DOHH2 (cell line): ENCODE data around the gene ZBTB49.

Experiments used
- H3F3A ChIP-seq: fragments of 200-600 bp; sonication (generic), shearing (Covaris generic); 2 replicates; pipeline ENCODE4 v1.6.0; 2016; ENCODE audit warnings: antibody characterized with exemption, mild to moderate bottlenecking; ENCODE audit not compliant: control insufficient read depth, insufficient read depth
- H3K27ac ChIP-seq: fragments of 200-600 bp; sonication (generic); 2 replicates; pipeline ENCODE4 v1.5.1; 2014; ENCODE audit warnings: low read depth, mild to moderate bottlenecking, low read length, moderate library complexity
- H3K27me3 ChIP-seq: fragments of 200-600 bp; sonication (generic); 2 replicates; pipeline ENCODE4 v1.6.1; 2014; ENCODE audit warnings: mild to moderate bottlenecking, low read length, mixed read lengths; ENCODE audit not compliant: control insufficient read depth
- H3K36me3 ChIP-seq: fragments of 200-600 bp; sonication (generic); 2 replicates; pipeline ENCODE4 v1.6.1; 2014; ENCODE audit warnings: mild to moderate bottlenecking, low read length, moderate library complexity, mixed read lengths; ENCODE audit not compliant: control insufficient read depth
- H3K4me1 ChIP-seq: fragments of 200-600 bp; sonication (generic); 2 replicates; pipeline ENCODE4 v1.6.1; 2014; ENCODE audit warnings: mild to moderate bottlenecking, low read length, mixed read lengths; ENCODE audit not compliant: control insufficient read depth
- H3K4me2 ChIP-seq: fragments of 200-600 bp; sonication (generic); 2 replicates; pipeline ENCODE4 v1.6.0; 2014; ENCODE audit warnings: mild to moderate bottlenecking, low read length, moderate library complexity
- H3K4me3 ChIP-seq: fragments of 200-600 bp; sonication (generic); 2 replicates; pipeline ENCODE4 v1.5.1; 2014; ENCODE audit warnings: mild to moderate bottlenecking, low read length, mixed read lengths
- H3K79me2 ChIP-seq: fragments of 200-600 bp; sonication (generic); 2 replicates; pipeline ENCODE4 v1.6.1; 2014; ENCODE audit warnings: mild to moderate bottlenecking, low read length, mixed read lengths; ENCODE audit not compliant: control insufficient read depth
- H3K9me2 ChIP-seq: fragments of 200-600 bp; sonication (generic); replicated peaks from 2 replicates; pipeline ENCODE4 v1.6.1; 2014; ENCODE audit warnings: mild to moderate bottlenecking, low read length, mixed read lengths; ENCODE audit not compliant: control insufficient read depth
- H3K9me3 ChIP-seq: fragments of 200-600 bp; sonication (generic); 2 replicates; pipeline ENCODE4 v1.6.1; 2014; ENCODE audit warnings: antibody characterized with exemption, low read length, mixed read lengths; ENCODE audit not compliant: control insufficient read depth, insufficient read depth
- H4K20me1 ChIP-seq: fragments of 200-600 bp; sonication (generic); 2 replicates; pipeline ENCODE4 v1.6.0; 2014; ENCODE audit warnings: low read depth, mild to moderate bottlenecking, antibody characterized with exemption, low read length, moderate library complexity; ENCODE audit not compliant: control insufficient read depth, insufficient read depth
- CTCF ChIP-seq: fragments of 200-600 bp; sonication (generic); IDR thresholded peaks from one replicate; pipeline ENCODE4 v1.5.1; 2014; ENCODE audit warnings: antibody characterized with exemption, mild to moderate bottlenecking, low read depth, low read length; ENCODE audit not compliant: poor library complexity, severe bottlenecking
- EZH2phosphoT487 ChIP-seq: fragments of 200-600 bp; sonication (generic); IDR thresholded peaks from 2 replicates; pipeline ENCODE4 v1.6.1; 2017; ENCODE audit warnings: borderline replicate concordance, mild to moderate bottlenecking, antibody characterized with exemption, low read length, moderate library complexity, mixed read lengths

Gene ZBTB49

GRCh38 chr4:4356106-4357041 is 66.3 kb downstream of the ZBTB49 start:
- Histone ChIP-seq H3K36me3 (no peaks in the 10 kb centered on the region), H3K79me2 (no peaks in the 10 kb centered on the region), H3K9me2 (no peaks in the 10 kb centered on the region), H3K27me3 (no peaks in the 10 kb centered on the region), H3K4me3 (no peak overlapping the region), H4K20me1 (no peaks in the 10 kb centered on the region), H3K4me1 (no peaks in the 10 kb centered on the region), H3F3A (no peaks in the 10 kb centered on the region), H3K4me2 (no peak overlapping the region), H3K27ac (no peak overlapping the region), H3K9me3 (no peaks in the 10 kb centered on the region)
- TF ChIP-seq CTCF (no peak), EZH2phosphoT487 (no peak)

- Histone ChIP-seq H3K79me2 (no peaks in the 10 kb centered on the region), H3K4me3 (no peak overlapping the region), H3K36me3 (no peaks in the 10 kb centered on the region), H3K4me2 (no peak overlapping the region), H3F3A (no peaks in the 10 kb centered on the region), H3K27ac (no peak overlapping the region), H3K9me3 (no peaks in the 10 kb centered on the region), H3K4me1 (no peaks in the 10 kb centered on the region), H3K27me3 (no peaks in the 10 kb centered on the region), H4K20me1 (no peaks in the 10 kb centered on the region), H3K9me2 (no peaks in the 10 kb centered on the region)
- TF ChIP-seq EZH2phosphoT487 (no peak), CTCF (no peak)
Measured at GRCh38 chr4:4358093-4358854, 68.2 kb downstream of the ZBTB49 start.

- Histone ChIP-seq H3K4me3 (no peak overlapping the region), H3K27me3 (no peaks in the 10 kb centered on the region), H3K36me3 (no peaks in the 10 kb centered on the region), H3K9me3 (peaks cover 6% of the 10 kb centered on the region; the same call in 1 of the 2 replicates), H4K20me1 (no peaks in the 10 kb centered on the region), H3F3A (no peaks in the 10 kb centered on the region), H3K27ac (no peak overlapping the region), H3K79me2 (no peaks in the 10 kb centered on the region), H3K9me2 (no peaks in the 10 kb centered on the region), H3K4me1 (no peaks in the 10 kb centered on the region), H3K4me2 (no peak overlapping the region)
- TF ChIP-seq EZH2phosphoT487 (no peak), CTCF (no peak)
Measured at GRCh38 chr4:4361883-4362282, 71.8 kb downstream of the ZBTB49 start.
